ENCODE results near the gene AHDC1. TPM values are rescaled to one million over a fixed set of nuclear protein-coding genes. Genes with fewer than 3 reads are reported as not detected.

Gene AHDC1
- polyA plus RNA-seq, 1 experiment = 3.0 TPM

- Histone ChIP-seq H3K4me3 (ENCODE audit: low read depth, low read length) (peak overlapping the region; percentile 39; the same call in 1 of the 2 replicates), H3K27ac (ENCODE audit: low read depth, low read length) (no peak overlapping the region), H3K9me3 (ENCODE audit: control insufficient read depth, insufficient read depth, low read length) (no peaks in the 10 kb centered on the region), H3K27me3 (ENCODE audit: control insufficient read depth, insufficient read depth, low read length) (no peaks in the 10 kb centered on the region)
- TF ChIP-seq, protein P1, sequence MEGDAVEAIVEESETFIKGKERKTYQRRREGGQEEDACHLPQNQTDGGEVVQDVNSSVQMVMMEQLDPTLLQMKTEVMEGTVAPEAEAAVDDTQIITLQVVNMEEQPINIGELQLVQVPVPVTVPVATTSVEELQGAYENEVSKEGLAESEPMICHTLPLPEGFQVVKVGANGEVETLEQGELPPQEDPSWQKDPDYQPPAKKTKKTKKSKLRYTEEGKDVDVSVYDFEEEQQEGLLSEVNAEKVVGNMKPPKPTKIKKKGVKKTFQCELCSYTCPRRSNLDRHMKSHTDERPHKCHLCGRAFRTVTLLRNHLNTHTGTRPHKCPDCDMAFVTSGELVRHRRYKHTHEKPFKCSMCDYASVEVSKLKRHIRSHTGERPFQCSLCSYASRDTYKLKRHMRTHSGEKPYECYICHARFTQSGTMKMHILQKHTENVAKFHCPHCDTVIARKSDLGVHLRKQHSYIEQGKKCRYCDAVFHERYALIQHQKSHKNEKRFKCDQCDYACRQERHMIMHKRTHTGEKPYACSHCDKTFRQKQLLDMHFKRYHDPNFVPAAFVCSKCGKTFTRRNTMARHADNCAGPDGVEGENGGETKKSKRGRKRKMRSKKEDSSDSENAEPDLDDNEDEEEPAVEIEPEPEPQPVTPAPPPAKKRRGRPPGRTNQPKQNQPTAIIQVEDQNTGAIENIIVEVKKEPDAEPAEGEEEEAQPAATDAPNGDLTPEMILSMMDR (IDR thresholded peaks at IDR 0.05; ENCODE audit: low read depth, low read length) = no peak
- ChIA-PET POLR2A (interaction anchor here (0.7 to 1.2 kb wide), 3 partner anchors 12 to 43 kb away, joined by 3 to 5 read pairs (median 4); no protein-coding TSS in a partner anchor), CTCF (interaction anchor here (0.6 to 10.7 kb wide), 7 partner anchors 8 to 490 kb away, joined by 3 to 125 read pairs (median 5); no protein-coding TSS in a partner anchor)
- no peak for DNase-seq (ENCODE audit: low read depth, low spot score)
These were observed 34.9 kb downstream of the AHDC1 start for GRCh38 chr1:27569088-27569460.

DNA sequence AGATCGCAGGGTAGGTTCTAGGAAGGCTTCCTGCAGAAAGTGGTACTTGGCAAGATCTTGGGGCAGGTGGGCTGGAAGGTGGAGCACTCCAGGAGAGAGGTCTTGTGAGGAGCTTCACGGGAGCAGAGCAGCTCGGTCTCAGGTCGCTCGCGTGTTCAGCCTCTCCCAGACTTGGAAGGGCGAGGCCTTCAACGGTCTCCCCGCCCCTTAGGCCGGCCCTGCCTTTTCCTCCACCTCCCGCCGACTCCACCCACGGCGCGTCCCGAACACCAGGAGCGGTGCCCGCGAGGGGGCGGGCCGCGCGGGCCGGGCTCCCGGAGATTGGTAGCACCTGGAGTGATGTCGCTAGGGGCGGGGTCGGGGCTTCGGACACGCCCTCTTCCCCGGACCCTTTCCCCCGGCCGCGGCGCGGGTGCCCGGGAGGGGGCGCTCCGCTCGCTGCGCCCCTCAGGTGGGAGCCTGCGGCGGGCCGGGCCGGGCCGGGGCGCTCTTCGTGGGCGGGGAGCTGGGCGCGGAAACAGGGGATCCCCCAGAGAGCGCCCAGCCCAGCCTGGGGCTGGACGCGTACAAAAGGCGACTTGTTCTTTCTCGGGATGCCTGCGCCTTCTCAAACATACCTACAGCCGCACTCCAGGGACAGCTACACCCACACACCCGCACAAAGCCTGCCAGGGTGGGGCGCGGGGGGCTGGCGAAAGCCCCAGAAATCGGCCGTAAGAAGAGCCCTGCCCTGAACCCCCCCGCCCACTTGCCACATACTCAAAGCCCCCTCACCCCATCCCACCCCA is 35.5 kb downstream of the AHDC1 start:
- CTCF ChIA-PET = interaction anchor here (0.6 to 10.7 kb wide), 12 partner anchors 9 to 491 kb away, joined by 3 to 125 read pairs (median 4); no protein-coding TSS in a partner anchor
- TF ChIP-seq, protein P1 (IDR thresholded peaks at IDR 0.05; ENCODE audit: low read depth, low read length) = peak; percentile 36
- Histone ChIP-seq H3K9me3 (ENCODE audit: control insufficient read depth, insufficient read depth, low read length) (no peaks in the 10 kb centered on the region), H3K4me3 (ENCODE audit: low read depth, low read length) (peak overlapping the region; percentile 39), H3K27me3 (ENCODE audit: control insufficient read depth, insufficient read depth, low read length) (no peaks in the 10 kb centered on the region), H3K27ac (ENCODE audit: low read depth, low read length) (no peak overlapping the region)
- POLR2A ChIA-PET = interaction anchor here (0.5 to 1.1 kb wide), 3 partner anchors 31 to 84 kb away, joined by 3 to 5 read pairs (median 3); no protein-coding TSS in a partner anchor
- DNase-seq (ENCODE audit: low read depth, low spot score) = peak; percentile 46

DNA sequence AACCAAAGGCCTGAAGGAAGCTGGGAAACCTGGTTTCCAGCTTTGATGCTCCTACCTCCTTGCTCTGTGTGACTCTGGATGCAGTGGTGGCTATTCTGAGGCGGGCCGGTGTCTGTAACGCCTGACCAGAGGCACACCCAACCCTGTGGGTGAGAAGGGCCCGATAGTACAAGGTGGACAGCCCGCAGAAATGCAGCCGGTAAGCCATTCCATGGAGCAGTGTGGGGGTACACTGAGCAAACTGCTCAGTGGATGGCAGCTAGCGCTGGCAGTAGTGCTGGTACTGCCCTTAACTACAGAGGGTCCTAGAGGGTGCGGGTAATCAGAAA is 36.0 kb downstream of the AHDC1 start:
- ChIA-PET CTCF (interaction anchor here (0.6 to 10.7 kb wide), 7 partner anchors 11 to 152 kb away, joined by 3 to 125 read pairs (median 5); no protein-coding TSS in a partner anchor), POLR2A (interaction anchor here (0.5 to 1.0 kb wide), 2 partner anchors 30 to 84 kb away, joined by 3 read pairs; no protein-coding TSS in a partner anchor)
- Histone ChIP-seq H3K9me3 (ENCODE audit: control insufficient read depth, insufficient read depth, low read length) (no peaks in the 10 kb centered on the region), H3K4me3 (ENCODE audit: low read depth, low read length) (0 out of 2 replicates have a peak overlapping the region, but pooled peaks have one; percentile 20), H3K27me3 (ENCODE audit: control insufficient read depth, insufficient read depth, low read length) (no peaks in the 10 kb centered on the region), H3K27ac (ENCODE audit: low read depth, low read length) (no peak overlapping the region)
- TF ChIP-seq, protein P1 (IDR thresholded peaks at IDR 0.05; ENCODE audit: low read depth, low read length) = no peak
- DNase-seq (ENCODE audit: low read depth, low spot score) = no peak

DNA sequence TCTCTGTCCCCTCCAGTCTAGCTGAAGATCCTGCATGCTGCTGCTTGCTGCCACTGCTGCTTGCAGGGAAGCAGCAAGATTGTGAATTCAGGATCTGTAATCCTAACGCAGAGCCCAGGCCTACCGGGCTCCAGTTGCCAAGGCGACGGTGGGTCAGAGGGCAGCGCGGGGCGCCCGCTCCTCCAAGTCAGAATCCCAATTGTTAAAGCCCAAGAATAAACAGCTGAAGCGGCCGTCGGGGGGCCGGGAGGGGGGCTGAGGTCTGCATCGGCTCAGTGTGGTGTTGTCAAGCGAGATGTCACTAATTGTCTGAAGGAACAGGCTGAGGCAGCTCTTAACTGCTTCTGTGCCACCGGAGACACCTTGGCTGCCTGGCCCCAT is 36.8 kb downstream of the AHDC1 start:
- H3K4me3 ChIP-seq (ENCODE audit: low read depth, low read length) = no peak overlapping the region
- no peak for DNase-seq (ENCODE audit: low read depth, low spot score)
- H3K27ac ChIP-seq (ENCODE audit: low read depth, low read length) = no peak overlapping the region
- ChIA-PET CTCF (interaction anchor here (0.6 to 10.7 kb wide), 4 partner anchors 11 to 152 kb away, joined by 3 to 125 read pairs (median 6); no protein-coding TSS in a partner anchor), POLR2A (interaction anchor here (0.9 kb wide), 1 partner anchor 8 kb away, joined by 3 read pairs; no protein-coding TSS in a partner anchor)
- TF ChIP-seq, protein P1 (IDR thresholded peaks at IDR 0.05; ENCODE audit: low read depth, low read length) = no peak
- no peaks in the 10 kb centered on the region for H3K27me3 ChIP-seq (ENCODE audit: control insufficient read depth, insufficient read depth, low read length)
- H3K9me3 ChIP-seq (ENCODE audit: control insufficient read depth, insufficient read depth, low read length) = no peaks in the 10 kb centered on the region
